ENCODE results near the gene XKR3. TPM values are rescaled to one million over a fixed set of nuclear protein-coding genes. Genes with fewer than 3 reads are reported as not detected.

Gene XKR3
- total and polyA plus RNA-seq, 2 of the 8 experiments (the other 6 are each of a cell fraction or from before 2014, with no cell fraction given), result 0.17 TPM; not detected in 1

GRCh38 chr22:16827506-16827905, 2.3 kb upstream of the XKR3 start:
- Histone ChIP-seq H2BK120ac (replicated peaks; ENCODE audit: low read depth, low read length) (no peak overlapping the region), H4K20me1 (replicated peaks in 1 of 2; ENCODE audit: control insufficient read depth in 1 of 2, insufficient read depth in 2 of 2, low read length in 2 of 2) (no peaks in the 10 kb centered on the region), H2AK5ac (ENCODE audit: low read depth, low read length) (no peak overlapping the region), H3K4me1 (replicated peaks in 1 of 4; ENCODE audit: control insufficient read depth in 3 of 4, insufficient read depth in 4 of 4, low read length in 3 of 4) (peaks cover 0 to 6% (median 4%) of the 10 kb centered on the region in 4 experiments; a peak in 6 of 7 replicates), H3K23ac (ENCODE audit: insufficient read length) (no peak overlapping the region), H3K9ac (replicated peaks in 1 of 4; ENCODE audit: extremely low read depth in 1 of 4, low read depth in 3 of 4, low read length in 3 of 4) (no peak overlapping the region), H4K5ac (ENCODE audit: insufficient read length, low read depth, low read length) (no peak overlapping the region), H3K36me3 (ENCODE audit: control insufficient read depth in 2 of 4, insufficient read depth in 4 of 4, low read length in 3 of 4) (no peaks in the 10 kb centered on the region), H3K27ac (ENCODE audit: low read depth, low read length) (no peak overlapping the region), H3K56ac (replicated peaks; ENCODE audit: insufficient read length, low read depth, low read length) (no peak overlapping the region), H3K18ac (ENCODE audit: extremely low read depth, low read length) (no peak overlapping the region), H2BK12ac (ENCODE audit: low read depth, low read length) (no peak overlapping the region), H3K9me3 (ENCODE audit: insufficient read depth in 2 of 2, low read depth in 1 of 2, low read length in 1 of 2) (no peaks in the 10 kb centered on the region), H3K4me2 (ENCODE audit: insufficient read depth in 1 of 2, low read depth in 2 of 2, low read length in 2 of 2) (no peak overlapping the region), H2AFZ (ENCODE audit: low read length) (no peak overlapping the region), H3K4me3 (ENCODE audit: extremely low read depth in 1 of 4, insufficient read depth in 2 of 4, low read depth in 3 of 4, low read length in 4 of 4) (no peak overlapping the region), H3K23me2 (ENCODE audit: low read depth, low read length) (no peaks in the 10 kb centered on the region), H2BK5ac (ENCODE audit: low read depth, low read length) (no peak overlapping the region), H4K8ac (ENCODE audit: extremely low read depth, insufficient read depth, low read length) (no peak overlapping the region), H3K14ac (ENCODE audit: insufficient read length) (no peak overlapping the region), H2BK15ac (ENCODE audit: low read length) (no peak overlapping the region), H3K27me3 (replicated peaks in 1 of 4; ENCODE audit: control insufficient read depth in 3 of 4, extremely low read depth in 1 of 4, insufficient read depth in 3 of 4, low read length in 3 of 4) (no peaks in the 10 kb centered on the region), H3K79me2 (ENCODE audit: control insufficient read depth in 1 of 2, insufficient read depth in 2 of 2, low read length in 2 of 2) (no peaks in the 10 kb centered on the region), H2BK20ac (ENCODE audit: low read length) (no peak overlapping the region), H4K91ac (replicated peaks; ENCODE audit: insufficient read length, low read length) (no peak overlapping the region), H3K4ac (replicated peaks; ENCODE audit: insufficient read length, low read depth, low read length) (no peak overlapping the region), H3K79me1 (ENCODE audit: low read depth, low read length) (no peaks in the 10 kb centered on the region)
- 88% methylated on average over 1 of the region's 1 CpG; no CpG with 5 or more reads in 1 of the 2 experiments for WGBS, 2 experiments (ENCODE audit: extremely low coverage in 1 of 2, insufficient coverage in 1 of 2, insufficient read length in 1 of 2, insufficient replicate concordance in 2 of 2, low coverage in 1 of 2, low lambda C conversion rate in 2 of 2, missing lambda C conversion rate in 1 of 2)
- TF ChIP-seq SP4 (IDR thresholded peaks at IDR 0.05; ENCODE audit: low read length) (no peak), KDM4A (IDR thresholded peaks at IDR 0.05; ENCODE audit: low read depth, low read length, severe bottlenecking) (no peak), CTBP2 (IDR thresholded peaks at IDR 0.05; ENCODE audit: borderline replicate concordance, insufficient read depth, insufficient read length, low read length) (no peak), TEAD4 (IDR thresholded peaks at IDR 0.05; ENCODE audit: low read depth, low read length) (no peak), ZNF274 (IDR thresholded peaks at IDR 0.05; ENCODE audit: borderline replicate concordance, extremely low read depth, low read length) (no peak), CHD2 (IDR thresholded peaks at IDR 0.05; ENCODE audit: low read length) (no peak), JUND (IDR thresholded peaks at IDR 0.05; ENCODE audit: low read length) (no peak), SAP30 (IDR thresholded peaks at IDR 0.05; ENCODE audit: insufficient read depth, insufficient replicate concordance, low read length) (no peak), SIN3A (conservative IDR thresholded peaks at IDR 0.05 in 1 of 2, IDR thresholded peaks at IDR 0.05 in 1 of 2; ENCODE audit: low read depth in 1 of 2, low read length in 2 of 2) (no peak), HDAC6 (IDR thresholded peaks at IDR 0.05; ENCODE audit: low read depth, low read length) (no peak), SP1 (IDR thresholded peaks at IDR 0.05; ENCODE audit: low read depth, low read length) (no peak)
- TF ChIP-seq, protein P1, sequence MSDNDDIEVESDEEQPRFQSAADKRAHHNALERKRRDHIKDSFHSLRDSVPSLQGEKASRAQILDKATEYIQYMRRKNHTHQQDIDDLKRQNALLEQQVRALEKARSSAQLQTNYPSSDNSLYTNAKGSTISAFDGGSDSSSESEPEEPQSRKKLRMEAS (IDR thresholded peaks at IDR 0.05), result no peak
- ChIA-PET CTCF (ENCODE audit: partially characterized antibody) (interaction anchor here (0.7 kb wide), 1 partner anchor 44 kb away, joined by 3 read pairs; no protein-coding TSS in a partner anchor), POLR2A (ENCODE audit: partially characterized antibody) (no interaction called here)
- DNase-seq (ENCODE audit: low read depth in 1 of 2, low spot score in 2 of 2), result no peak
- FAIRE-seq, result no peak
